HepG2 (cell line): ENCODE results near the gene USF1. TPM values are rescaled to one million over a fixed set of nuclear protein-coding genes. Genes with fewer than 3 reads are reported as not detected.

Experiments used
- ATAC-seq: fragments of 200-7000 bp; cut with Tn5 transposase; 3 replicates; pipeline ENCODE4 v1.9.1; 2020; ENCODE audit warnings: mild to moderate bottlenecking, moderate library complexity
- BruUV-seq: library from RNA; stranded (reverse); fragments of 400-500 nt; replicated peaks from 2 replicates; lab custom pipeline; 2021; lab: Mats Ljungman, UMichigan
- CTCF ChIA-PET: fragments of 300-600 bp; formaldehyde crosslinking; extraction: SDS; loops from one replicate; lab custom pipeline; 2021; ENCODE audit warnings: low total read pairs, inconsistent platforms, low intra/inter-chr PET ratio; lab: Yijun Ruan, JAX
- POLR2A ChIA-PET: fragments of 350-600 bp; sonication (Branson Sonifier 250); formaldehyde crosslinking; loops from one replicate; lab custom pipeline; 2020; ENCODE audit warnings: antibody characterized with exemption, inconsistent platforms; lab: Yijun Ruan, JAX
- DNase-seq: peaks from one replicate; pipeline ENCODE4 v3.0.0-alpha.2; 2015; ENCODE audit warnings: low spot score
- FAIRE-seq: peaks from 3 replicates; lab custom pipeline; 2011; peaks lifted over from hg19 to GRCh38; lab: Jason Lieb, UNC
- H2AFZ ChIP-seq: one replicate; pipeline ENCODE4 v1.6.1; 2011; ENCODE audit warnings: low read length, inconsistent platforms
- H3K27ac ChIP-seq: fragments of 300-600 bp; 3 replicates; pipeline ENCODE4 v1.8.0; 2011; ENCODE audit warnings: mixed run types, mild to moderate bottlenecking, mixed read lengths, low read length, inconsistent platforms; ENCODE audit not compliant: insufficient read depth; ENCODE audit errors: extremely low read length
- H3K27me3 ChIP-seq, 2 experiments: fragments of 200-600 bp in 1 of 2; 2 replicates in 1 of 2; 3 replicates in 1 of 2; pipeline versions ENCODE4 v1.6.0 to v1.8.0; 2011; ENCODE audit warnings: low read length in 2 of 2, mild to moderate bottlenecking in 2 of 2, moderate library complexity in 2 of 2, inconsistent platforms in 1 of 2; ENCODE audit not compliant: insufficient read depth in 2 of 2, control insufficient read depth in 1 of 2
- H3K36me3 ChIP-seq, 2 experiments: fragments of 200-600 bp in 1 of 2; replicated peaks in 1 of 2; 2 replicates in 1 of 2; 3 replicates in 1 of 2; pipeline versions ENCODE4 v1.5.1 to v1.8.0; 2011; ENCODE audit warnings: low read length in 2 of 2, inconsistent platforms in 1 of 2; ENCODE audit not compliant: insufficient read depth in 2 of 2, control insufficient read depth in 1 of 2
- H3K4me1 ChIP-seq: 2 replicates; pipeline ENCODE4 v1.5.1; 2012; ENCODE audit warnings: low read length, inconsistent platforms; ENCODE audit not compliant: insufficient read depth
- H3K4me2 ChIP-seq: 2 replicates; pipeline ENCODE4 v1.6.0; 2011; ENCODE audit warnings: low read depth, low read length, inconsistent platforms
- H3K4me3 ChIP-seq, 3 experiments: fragments of 200-600 bp in 1 of 3; sonication (generic), shearing (Covaris generic) in 1 of 3; replicated peaks in 1 of 3; 2 replicates each; pipeline ENCODE4 v1.5.1; 2011 to 2016; ENCODE audit warnings: low read length in 3 of 3, inconsistent platforms in 2 of 3, low read depth in 2 of 3, mild to moderate bottlenecking in 2 of 3, control low read depth in 1 of 3, mixed read lengths in 1 of 3; ENCODE audit not compliant: insufficient read depth in 1 of 3
- H3K79me2 ChIP-seq: one replicate; pipeline ENCODE4 v1.6.1; 2011; ENCODE audit warnings: low read length, inconsistent platforms; ENCODE audit not compliant: insufficient read depth
- H3K9ac ChIP-seq: 2 replicates; pipeline ENCODE4 v1.6.0; 2011; ENCODE audit warnings: mild to moderate bottlenecking, low read depth, low read length, inconsistent platforms; ENCODE audit not compliant: insufficient read depth
- H3K9me3 ChIP-seq: 2 replicates; pipeline ENCODE4 v1.5.1; 2012; ENCODE audit warnings: mild to moderate bottlenecking, low read length
- H4K20me1 ChIP-seq: 2 replicates; pipeline ENCODE4 v1.6.0; 2011; ENCODE audit warnings: inconsistent platforms, mild to moderate bottlenecking, low read length, moderate library complexity; ENCODE audit not compliant: insufficient read depth
- CAMTA2 ChIP-seq: sonication (generic); formaldehyde crosslinking; IDR thresholded peaks from 2 replicates; pipeline ENCODE4 v1.4.0; 2020; ENCODE audit warnings: mild to moderate bottlenecking, missing genetic modification reagents, borderline replicate concordance
- JDP2 ChIP-seq: sonication (generic); formaldehyde crosslinking; IDR thresholded peaks from 2 replicates; pipeline ENCODE4 v1.8.1; 2022; ENCODE audit warnings: missing genetic modification reagents, borderline replicate concordance
- RBFOX2 ChIP-seq: fragments of 200-400 bp; formaldehyde crosslinking; IDR thresholded peaks from 2 replicates; pipeline ENCODE4 v1.6.1; 2017; ENCODE audit warnings: low read depth, mild to moderate bottlenecking, low read length
- REXO4 ChIP-seq: sonication (generic); formaldehyde crosslinking; IDR thresholded peaks from 2 replicates; pipeline ENCODE4 v1.8.0; 2022; ENCODE audit warnings: missing genetic modification reagents, mild to moderate bottlenecking, borderline replicate concordance
- RXRA ChIP-seq: sonication (generic); formaldehyde crosslinking; IDR thresholded peaks from 2 replicates; pipeline ENCODE4 v1.5.1; 2020; ENCODE audit warnings: missing genetic modification reagents
- TERF1 ChIP-seq: sonication (generic); formaldehyde crosslinking; IDR thresholded peaks from 2 replicates; pipeline ENCODE4 v1.8.0; 2022; ENCODE audit warnings: mild to moderate bottlenecking, missing genetic modification reagents, moderate library complexity
- TRIM22 ChIP-seq: fragments of 450-650 bp; IDR thresholded peaks from 2 replicates; pipeline ENCODE4 v1.6.1; 2017
- ZNF605 ChIP-seq: sonication (generic); formaldehyde crosslinking; IDR thresholded peaks from 2 replicates; pipeline ENCODE4 v1.8.0; 2022; ENCODE audit warnings: mild to moderate bottlenecking, missing genetic modification reagents
- ZNF773 ChIP-seq: sonication (generic); formaldehyde crosslinking; IDR thresholded peaks from 2 replicates; pipeline ENCODE4 v1.4.0; 2020; ENCODE audit warnings: missing genetic modification reagents, borderline replicate concordance
- ZNF780A ChIP-seq: sonication (generic); formaldehyde crosslinking; IDR thresholded peaks from 2 replicates; pipeline ENCODE4 v1.8.0; 2022; ENCODE audit warnings: mild to moderate bottlenecking, missing genetic modification reagents, moderate library complexity
- ZSCAN30 ChIP-seq: sonication (generic); formaldehyde crosslinking; IDR thresholded peaks from 2 replicates; pipeline ENCODE4 v1.5.0; 2020; ENCODE audit warnings: mild to moderate bottlenecking, missing genetic modification reagents
- WGBS: methylation state at CpG from one replicate; pipeline ENCODE4 v1.1.6; 2017; ENCODE audit warnings: low lambda C conversion rate; 5-methylcytosine and 5-hydroxymethylcytosine counted together
- in situ Hi-C: cut with HindIII; loops from 2 replicates; pipeline ENCODE4 v1.10.0; 2017; ENCODE audit warnings: low pct_unique_long_range_greater_than_20kb; ENCODE audit not compliant: extremely low pct_ligation_motif_present
- intact Hi-C: fragments of 100-400 bp; cut with micrococcal nuclease; formaldehyde crosslinking; loops from one replicate; pipeline ENCODE4 v1.10.0; 2022; ENCODE audit not compliant: unreplicated experiment
- polyA plus RNA-seq, 8 experiments: library from polyadenylated mRNA; depleted of rRNA in 3 of 8; stranded (reverse) in 7 of 8; unstranded in 1 of 8; fragments of >200 nt; fragmentation: Illumina TruSeq in 4 of 8; extraction: Trizol in 4 of 8; gene quantifications; 2 replicates each; pipeline versions ENCODE4 v1.2.1 to v1.2.3, GENCODE V29; 2011 to 2016; ENCODE audit warnings: low read depth in 4 of 8, missing spikeins in 1 of 8, mixed read lengths in 1 of 8; ENCODE audit not compliant: insufficient read depth in 1 of 8
- total RNA-seq, 5 experiments: library from RNA; depleted of rRNA; stranded (reverse); fragments of >200 nt; fragmentation: Illumina TruSeq; extraction: Trizol; gene quantifications; 2 replicates each; pipeline ENCODE4 v1.2.3, GENCODE V29; 2016; ENCODE audit warnings: low read depth in 1 of 5
- TF ChIP-seq, protein P1 (sequence below): sonication (generic); formaldehyde crosslinking; IDR thresholded peaks from 2 replicates; pipeline ENCODE4 v1.4.0; 2020; ENCODE audit warnings: missing genetic modification reagents, mild to moderate bottlenecking, borderline replicate concordance
- TF ChIP-seq, protein P2 (sequence below): IDR thresholded peaks from 2 replicates; pipeline ENCODE4 v1.6.1; 2016; ENCODE audit warnings: low read depth
- TF ChIP-seq, protein P3 (sequence below): sonication (generic); formaldehyde crosslinking; IDR thresholded peaks from 2 replicates; pipeline ENCODE4 v1.4.0; 2020; ENCODE audit warnings: mild to moderate bottlenecking, missing genetic modification reagents
- TF ChIP-seq, protein P4 (sequence below): sonication (generic); formaldehyde crosslinking; conservative IDR thresholded peaks from 2 replicates; pipeline ENCODE4 v1.8.0; 2022; ENCODE audit warnings: mild to moderate bottlenecking, moderate library complexity, missing genetic modification reagents

Gene USF1
- total and polyA plus RNA-seq, 2 of the 13 experiments (the other 11 are each of a cell fraction or from before 2014, with no cell fraction given) = 26.9 to 39.4 TPM

DNA sequence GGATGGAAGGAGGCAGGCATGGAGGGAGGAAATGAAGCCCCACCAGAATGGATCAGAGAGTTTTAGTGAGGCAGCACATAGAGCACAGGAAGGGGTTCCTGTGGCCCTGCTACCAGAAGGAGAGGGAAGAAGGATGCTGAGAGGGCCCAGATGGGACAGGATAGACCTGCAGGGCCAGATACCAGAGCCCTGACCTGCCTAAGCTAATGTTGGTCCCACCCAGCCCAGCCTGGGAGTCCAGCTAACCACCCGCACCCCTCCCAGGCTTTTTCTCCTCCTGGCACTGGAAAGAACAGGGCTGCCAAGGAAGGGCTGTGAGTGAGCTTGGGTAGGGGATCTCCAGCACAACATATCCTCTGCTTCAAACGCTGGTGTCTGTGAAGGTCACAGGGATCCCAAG, 36.7 kb upstream of the USF1 start:
- Histone ChIP-seq H3K9me3 (no peaks in the 10 kb centered on the region), H3K9ac (no peak overlapping the region), H3K4me3 (no peak overlapping the region), H3K79me2 (no peaks in the 10 kb centered on the region), H3K36me3 (no peaks in the 10 kb centered on the region), H3K27ac (no peak overlapping the region), H2AFZ (no peak overlapping the region), H4K20me1 (no peaks in the 10 kb centered on the region), H3K27me3 (peaks cover 0 to 12% of the 10 kb centered on the region in 2 experiments; a peak in 1 of 5 replicates), H3K4me1 (peaks cover 40% of the 10 kb centered on the region), H3K4me2 (no peak overlapping the region)
- BruUV-seq = no TSS peak
- ATAC-seq = no peak
- no peak for DNase-seq
- in situ Hi-C loops = no loop called here
- POLR2A ChIA-PET = no interaction called here
- intact Hi-C loops = no loop called here
- 21% methylated on average over 2 of the region's 2 CpGs for WGBS
- CTCF ChIA-PET = no interaction called here
- no peak for FAIRE-seq
- TF ChIP-seq, protein P1, sequence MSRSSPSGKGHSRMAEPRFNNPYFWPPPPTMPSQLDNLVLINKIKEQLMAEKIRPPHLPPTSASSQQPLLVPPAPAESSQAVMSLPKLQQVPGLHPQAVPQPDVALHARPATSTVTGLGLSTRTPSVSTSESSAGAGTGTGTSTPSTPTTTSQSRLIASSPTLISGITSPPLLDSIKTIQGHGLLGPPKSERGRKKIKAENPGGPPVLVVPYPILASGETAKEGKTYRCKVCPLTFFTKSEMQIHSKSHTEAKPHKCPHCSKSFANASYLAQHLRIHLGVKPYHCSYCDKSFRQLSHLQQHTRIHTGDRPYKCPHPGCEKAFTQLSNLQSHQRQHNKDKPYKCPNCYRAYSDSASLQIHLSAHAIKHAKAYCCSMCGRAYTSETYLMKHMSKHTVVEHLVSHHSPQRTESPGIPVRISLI (CRISPR knock-in tag) = no peak
- no peak for TF ChIP-seq TRIM22
- no peak for TF ChIP-seq RBFOX2
- no peak for TF ChIP-seq CAMTA2 (CRISPR knock-in tag)
- TF ChIP-seq ZSCAN30 (CRISPR knock-in tag) = no peak
- TF ChIP-seq, protein P2, sequence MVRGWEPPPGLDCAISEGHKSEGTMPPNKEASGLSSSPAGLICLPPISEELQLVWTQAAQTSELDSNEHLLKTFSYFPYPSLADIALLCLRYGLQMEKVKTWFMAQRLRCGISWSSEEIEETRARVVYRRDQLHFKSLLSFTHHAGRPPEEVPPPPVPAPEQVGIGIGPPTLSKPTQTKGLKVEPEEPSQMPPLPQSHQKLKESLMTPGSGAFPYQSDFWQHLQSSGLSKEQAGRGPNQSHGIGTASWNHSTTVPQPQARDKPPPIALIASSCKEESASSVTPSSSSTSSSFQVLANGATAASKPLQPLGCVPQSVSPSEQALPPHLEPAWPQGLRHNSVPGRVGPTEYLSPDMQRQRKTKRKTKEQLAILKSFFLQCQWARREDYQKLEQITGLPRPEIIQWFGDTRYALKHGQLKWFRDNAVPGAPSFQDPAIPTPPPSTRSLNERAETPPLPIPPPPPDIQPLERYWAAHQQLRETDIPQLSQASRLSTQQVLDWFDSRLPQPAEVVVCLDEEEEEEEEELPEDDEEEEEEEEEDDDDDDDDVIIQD (CRISPR knock-in tag) = no peak
- TF ChIP-seq ZNF605 = no peak
- TF ChIP-seq ZNF773 (CRISPR knock-in tag) = no peak
- TF ChIP-seq REXO4 = no peak
- no peak for TF ChIP-seq TERF1 (CRISPR knock-in tag)
- TF ChIP-seq, protein P3, sequence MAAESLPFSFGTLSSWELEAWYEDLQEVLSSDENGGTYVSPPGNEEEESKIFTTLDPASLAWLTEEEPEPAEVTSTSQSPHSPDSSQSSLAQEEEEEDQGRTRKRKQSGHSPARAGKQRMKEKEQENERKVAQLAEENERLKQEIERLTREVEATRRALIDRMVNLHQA (CRISPR knock-in tag) = no peak
- no peak for TF ChIP-seq RXRA (CRISPR knock-in tag)
- no peak for TF ChIP-seq ZNF780A (CRISPR knock-in tag)
- TF ChIP-seq, protein P4, sequence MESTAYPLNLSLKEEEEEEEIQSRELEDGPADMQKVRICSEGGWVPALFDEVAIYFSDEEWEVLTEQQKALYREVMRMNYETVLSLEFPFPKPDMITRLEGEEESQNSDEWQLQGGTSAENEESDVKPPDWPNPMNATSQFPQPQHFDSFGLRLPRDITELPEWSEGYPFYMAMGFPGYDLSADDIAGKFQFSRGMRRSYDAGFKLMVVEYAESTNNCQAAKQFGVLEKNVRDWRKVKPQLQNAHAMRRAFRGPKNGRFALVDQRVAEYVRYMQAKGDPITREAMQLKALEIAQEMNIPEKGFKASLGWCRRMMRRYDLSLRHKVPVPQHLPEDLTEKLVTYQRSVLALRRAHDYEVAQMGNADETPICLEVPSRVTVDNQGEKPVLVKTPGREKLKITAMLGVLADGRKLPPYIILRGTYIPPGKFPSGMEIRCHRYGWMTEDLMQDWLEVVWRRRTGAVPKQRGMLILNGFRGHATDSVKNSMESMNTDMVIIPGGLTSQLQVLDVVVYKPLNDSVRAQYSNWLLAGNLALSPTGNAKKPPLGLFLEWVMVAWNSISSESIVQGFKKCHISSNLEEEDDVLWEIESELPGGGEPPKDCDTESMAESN (CRISPR knock-in tag) = no peak
- no peak for TF ChIP-seq JDP2
